Measurements from ENCODE around the gene FNDC1.

Gene FNDC1

GRCh38 chr6:159256128-159256527, 86.9 kb downstream of the FNDC1 start:
- Histone ChIP-seq H3K4me1 (ENCODE audit: low read length) (no peaks in the 10 kb centered on the region), H2AFZ (ENCODE audit: low read depth, low read length) (no peak overlapping the region), H3K27me3 (ENCODE audit: low read depth, low read length) (no peaks in the 10 kb centered on the region), H3K79me2 (ENCODE audit: low read length) (no peaks in the 10 kb centered on the region), H3K9ac (ENCODE audit: low read length) (no peak overlapping the region), H4K20me1 (ENCODE audit: insufficient read depth, low read length) (no peaks in the 10 kb centered on the region), H3K27ac (ENCODE audit: low read length) (no peak overlapping the region), H3K4me3 (ENCODE audit: low read length) (no peak overlapping the region), H3K9me3 (ENCODE audit: insufficient read depth, low read length) (no peaks in the 10 kb centered on the region), H3K36me3 (replicated peaks; ENCODE audit: low read depth, low read length) (no peaks in the 10 kb centered on the region), H3K4me2 (ENCODE audit: low read length) (no peak overlapping the region)
- TF ChIP-seq EZH2phosphoT487 (IDR thresholded peaks at IDR 0.05; ENCODE audit: low read depth): no peak
- TF ChIP-seq CTCF (IDR thresholded peaks at IDR 0.05; ENCODE audit: low read depth, low read length): no peak

GRCh38 chr6:159257846-159258245, 88.6 kb downstream of the FNDC1 start:
- Histone ChIP-seq H4K20me1 (ENCODE audit: insufficient read depth, low read length) (no peaks in the 10 kb centered on the region), H3K4me1 (ENCODE audit: low read length) (no peaks in the 10 kb centered on the region), H3K79me2 (ENCODE audit: low read length) (no peaks in the 10 kb centered on the region), H3K9me3 (ENCODE audit: insufficient read depth, low read length) (no peaks in the 10 kb centered on the region), H3K36me3 (replicated peaks; ENCODE audit: low read depth, low read length) (no peaks in the 10 kb centered on the region), H3K4me2 (ENCODE audit: low read length) (no peak overlapping the region), H3K27me3 (ENCODE audit: low read depth, low read length) (no peaks in the 10 kb centered on the region), H3K9ac (ENCODE audit: low read length) (no peak overlapping the region), H2AFZ (ENCODE audit: low read depth, low read length) (no peak overlapping the region), H3K27ac (ENCODE audit: low read length) (no peak overlapping the region), H3K4me3 (ENCODE audit: low read length) (no peak overlapping the region)
- TF ChIP-seq EZH2phosphoT487 (IDR thresholded peaks at IDR 0.05; ENCODE audit: low read depth): no peak

- H3K4me2 ChIP-seq (ENCODE audit: low read length): no peak overlapping the region
- no peak overlapping the region for H3K9ac ChIP-seq (ENCODE audit: low read length)
- no peak overlapping the region for H3K4me3 ChIP-seq (ENCODE audit: low read length)
- no peaks in the 10 kb centered on the region for H3K9me3 ChIP-seq (ENCODE audit: insufficient read depth, low read length)
- H2AFZ ChIP-seq (ENCODE audit: low read depth, low read length): no peak overlapping the region
- no peaks in the 10 kb centered on the region for H4K20me1 ChIP-seq (ENCODE audit: insufficient read depth, low read length)
- no peaks in the 10 kb centered on the region for H3K36me3 ChIP-seq (replicated peaks; ENCODE audit: low read depth, low read length)
- no peak overlapping the region for H3K27ac ChIP-seq (ENCODE audit: low read length)
- H3K79me2 ChIP-seq (ENCODE audit: low read length): no peaks in the 10 kb centered on the region
- no peaks in the 10 kb centered on the region for H3K27me3 ChIP-seq (ENCODE audit: low read depth, low read length)
- no peak for TF ChIP-seq EZH2phosphoT487 (IDR thresholded peaks at IDR 0.05; ENCODE audit: low read depth)
- no peak for TF ChIP-seq CTCF (IDR thresholded peaks at IDR 0.05; ENCODE audit: low read depth, low read length)
- H3K4me1 ChIP-seq (ENCODE audit: low read length): no peaks in the 10 kb centered on the region
Measured at GRCh38 chr6:159259441-159260125, 90.4 kb downstream of the FNDC1 start.

GRCh38 chr6:159260208-159260607, 91.0 kb downstream of the FNDC1 start:
- TF ChIP-seq EZH2phosphoT487 (IDR thresholded peaks at IDR 0.05; ENCODE audit: low read depth) (no peak), CTCF (IDR thresholded peaks at IDR 0.05; ENCODE audit: low read depth, low read length) (no peak)
- no peaks in the 10 kb centered on the region for H3K36me3 ChIP-seq (replicated peaks; ENCODE audit: low read depth, low read length)

More at GRCh38 chr6:159260208-159260607, 91.0 kb downstream of the FNDC1 start:
- Histone ChIP-seq H3K27ac (ENCODE audit: low read length) (no peak overlapping the region), H3K4me2 (ENCODE audit: low read length) (no peak overlapping the region), H3K79me2 (ENCODE audit: low read length) (no peaks in the 10 kb centered on the region), H2AFZ (ENCODE audit: low read depth, low read length) (no peak overlapping the region), H4K20me1 (ENCODE audit: insufficient read depth, low read length) (no peaks in the 10 kb centered on the region), H3K4me1 (ENCODE audit: low read length) (no peaks in the 10 kb centered on the region), H3K9ac (ENCODE audit: low read length) (no peak overlapping the region), H3K4me3 (ENCODE audit: low read length) (no peak overlapping the region), H3K27me3 (ENCODE audit: low read depth, low read length) (no peaks in the 10 kb centered on the region), H3K9me3 (ENCODE audit: insufficient read depth, low read length) (no peaks in the 10 kb centered on the region)

All from OCI-LY3 (cell line).